Femur (tissue), 1 donor: ENCODE results near the gene NMNAT1.
"Not testable (repeated sequence)": the region's sequence is repeated elsewhere in the genome, so short reads cannot be mapped to it uniquely, and the experiment has no call there.

Source experiments
- DNase-seq: peaks from one replicate; pipeline ENCODE4 v3.0.0-alpha.2; 2017

NMNAT1 gene

DNA sequence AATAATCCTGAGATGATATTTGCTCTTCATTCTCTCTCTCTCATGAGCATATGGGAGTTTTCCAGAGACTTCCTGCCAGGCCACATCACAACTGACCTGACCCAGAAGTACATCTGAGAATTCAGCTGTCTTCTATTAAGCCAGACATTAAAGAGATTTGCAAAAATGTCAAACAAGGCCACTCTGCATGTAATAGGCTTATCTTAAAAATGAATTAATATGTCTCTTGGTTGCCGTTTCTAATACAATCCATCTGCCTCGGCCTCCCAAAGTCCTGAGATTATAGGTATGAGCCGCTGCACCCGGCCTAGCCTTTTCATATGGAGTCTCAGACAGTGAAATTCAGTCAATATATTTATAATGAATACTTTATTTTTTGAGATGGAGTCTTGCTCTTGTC, 78.7 kb downstream of the NMNAT1 start:
- DNase-seq, result not testable (repeated sequence)

GRCh38 chr1:10022656-10023055, 79.4 kb downstream of the NMNAT1 start:
- DNase-seq, result no peak

GRCh38 chr1:10025354-10025753, 82.1 kb downstream of the NMNAT1 start:
- DNase-seq, result no peak

DNA sequence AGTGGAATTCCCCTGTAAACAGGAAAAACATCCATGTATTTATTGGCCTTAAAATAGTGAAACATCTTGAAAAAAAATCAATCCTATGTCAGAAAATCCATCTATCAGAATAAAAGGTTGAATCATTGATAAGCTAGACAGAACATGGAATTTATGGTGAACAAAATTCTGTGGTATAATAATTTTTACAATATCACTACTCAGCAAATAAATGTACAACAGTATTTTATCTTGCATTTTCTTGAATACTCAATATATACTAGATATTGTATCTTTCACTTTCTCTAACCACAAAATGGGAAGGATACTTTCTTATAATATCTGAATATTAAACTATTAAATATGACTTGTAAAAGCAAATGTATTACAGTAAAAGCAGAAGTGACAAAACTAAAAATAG, 83.8 kb downstream of the NMNAT1 start:
- no peak for DNase-seq

GRCh38 chr1:10028956-10029500, 85.8 kb downstream of the NMNAT1 start:
- not testable (repeated sequence) for DNase-seq

- no peak for DNase-seq
These were observed 88.2 kb downstream of the NMNAT1 start for GRCh38 chr1:10031461-10031860.

- DNase-seq, result peak; percentile 99
These were observed 89.5 kb downstream of the NMNAT1 start, which contains the start of gene UBE4B for GRCh38 chr1:10032590-10033358. UBE4B (plus strand) TSS chr1:10032958; CDS start chr1:10033671, 713 bp downstream.

DNA sequence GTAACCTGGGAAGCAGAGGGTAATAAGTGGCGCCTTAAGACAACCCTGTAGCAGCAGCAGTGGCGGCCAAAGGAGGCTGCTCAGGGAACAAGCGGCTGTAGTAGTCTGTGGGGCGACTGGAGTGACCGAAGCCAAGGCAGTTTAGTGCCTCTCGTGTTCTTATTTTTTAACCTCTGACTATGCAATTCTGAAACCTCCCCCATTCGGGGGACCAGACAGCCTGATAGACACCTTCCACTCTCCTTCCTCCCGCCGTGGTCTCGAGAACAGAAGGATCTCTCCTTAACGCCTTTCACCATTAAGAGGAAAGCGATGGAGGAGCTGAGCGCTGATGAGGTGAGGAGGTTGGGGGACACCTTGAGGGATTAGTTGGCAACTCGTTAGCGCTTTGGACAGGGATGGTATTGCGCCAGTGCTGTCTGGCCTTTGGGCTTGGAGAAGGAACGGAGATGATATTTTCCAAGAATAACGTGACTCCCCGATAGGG, 90.1 kb downstream of the NMNAT1 start:
- DNase-seq, result peak; percentile 39
